H1 (cell line): Measurements from ENCODE around the gene GID4. TPM values are rescaled to one million over a fixed set of nuclear protein-coding genes. Genes with fewer than 3 reads are reported as not detected.

Experiments
- CBX5 ChIP-seq: fragments of 300-800, 300-1000 bp; sonication (generic); IDR thresholded peaks from 2 replicates; pipeline ENCODE4 v1.7.1; 2016; ENCODE audit warnings: antibody characterized with exemption, low read length, low read depth
- CTBP2 ChIP-seq: IDR thresholded peaks from 2 replicates; pipeline ENCODE4 v1.7.0; 2011; ENCODE audit warnings: borderline replicate concordance, mild to moderate bottlenecking, moderate library complexity, mixed read lengths, low read length; ENCODE audit not compliant: insufficient read depth, insufficient read length
- EGR1 ChIP-seq: IDR thresholded peaks from 2 replicates; pipeline ENCODE4 v1.6.1; 2011; ENCODE audit warnings: low read depth, low read length, borderline replicate concordance
- HDAC2 ChIP-seq, 2 experiments: fragments of 300-600 bp in 1 of 2; sonication (generic) in 1 of 2; IDR thresholded peaks; 2 replicates each; pipeline ENCODE4 v1.6.1; 2011 to 2012; ENCODE audit warnings: low read depth in 2 of 2, low read length in 2 of 2, mild to moderate bottlenecking in 2 of 2, moderate library complexity in 2 of 2, borderline replicate concordance in 1 of 2, inconsistent platforms in 1 of 2
- KDM1A ChIP-seq: fragments of 200-600, 300-600 bp; sonication (generic); IDR thresholded peaks from 2 replicates; pipeline ENCODE4 v1.7.1; 2016; ENCODE audit warnings: mild to moderate bottlenecking, low read length, borderline replicate concordance
- RAD21 ChIP-seq, 2 experiments: IDR thresholded peaks in 1 of 2; conservative IDR thresholded peaks in 1 of 2; 2 replicates each; pipeline ENCODE4 v1.6.1; 2011; ENCODE audit warnings: low read depth in 2 of 2, low read length in 2 of 2, improper control_type of control experiment in 1 of 2, inconsistent platforms in 1 of 2, mild to moderate bottlenecking in 1 of 2, moderate library complexity in 1 of 2
- YY1 ChIP-seq: IDR thresholded peaks from 2 replicates; pipeline ENCODE4 v1.6.1; 2011; ENCODE audit warnings: low read depth, mild to moderate bottlenecking, low read length
- polyA plus RNA-seq, 7 experiments: library from polyadenylated mRNA; depleted of rRNA in 3 of 7; stranded (reverse) in 5 of 7; unstranded in 2 of 7; fragments of >200 nt in 5 of 7; fragments of 200-250 nt in 2 of 7; gene quantifications; 1 replicate in 5 of 7; 2 replicates in 1 of 7; 4 replicates in 1 of 7; pipeline versions ENCODE4 v1.2.1 to v1.2.3, GENCODE V29; 2011 to 2013; ENCODE audit warnings: missing spikeins in 2 of 7, mixed read lengths in 2 of 7
- total RNA-seq: library from RNA; stranded (reverse); fragmentation: NEBNext Ultra II Directional; extraction: Animal tissue kit (Norgen Biotek cat#: 25700); gene quantifications from 2 replicates; pipeline ENCODE4 v1.2.1, GENCODE V29; 2021
- TF ChIP-seq, protein P1 (sequence below): fragments of 300-600 bp; sonication (generic); IDR thresholded peaks from 2 replicates; pipeline ENCODE4 v1.7.1; 2012; ENCODE audit warnings: low read length, moderate library complexity, mild to moderate bottlenecking, inconsistent platforms; ENCODE audit not compliant: insufficient replicate concordance

The GID4 gene
- total and polyA plus RNA-seq, 2 of the 8 experiments (the other 6 are each of a cell fraction or from before 2014, with no cell fraction given), result 5.6 to 15.0 TPM

DNA sequence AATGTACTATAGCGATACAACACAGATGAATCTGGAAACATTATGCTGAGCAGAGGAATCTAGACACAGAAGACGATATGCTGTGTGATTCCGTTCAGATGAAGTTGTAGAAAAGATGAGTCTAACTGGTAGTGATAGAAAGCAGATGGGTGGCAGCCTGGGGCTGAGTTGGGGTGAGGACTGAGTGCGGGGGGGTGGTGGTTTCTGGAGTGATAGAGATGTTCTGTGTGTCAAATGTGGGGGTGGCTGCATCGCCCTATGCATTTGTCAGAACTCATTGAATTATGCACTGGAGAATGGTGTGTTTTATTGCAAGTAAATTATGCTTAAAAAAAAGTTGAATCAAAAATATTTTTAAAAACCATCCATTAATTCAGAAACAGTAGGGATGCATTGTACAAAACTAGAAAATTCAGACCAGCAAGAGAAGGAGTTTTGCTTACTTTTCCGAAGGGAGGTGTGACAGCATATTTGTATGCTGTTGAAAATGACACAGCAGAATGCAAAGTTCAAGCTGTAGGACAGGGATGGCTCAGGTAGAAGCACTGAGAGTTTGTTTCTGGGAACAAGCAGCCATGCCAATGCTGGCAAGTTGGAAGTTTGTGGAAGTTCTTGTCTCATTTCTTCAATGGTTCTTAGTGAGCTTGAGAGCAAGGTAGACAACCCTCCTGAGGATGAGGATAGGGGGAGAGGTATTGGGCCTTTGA, 35.5 kb downstream of the GID4 start (continued):
- TF ChIP-seq, protein P1, sequence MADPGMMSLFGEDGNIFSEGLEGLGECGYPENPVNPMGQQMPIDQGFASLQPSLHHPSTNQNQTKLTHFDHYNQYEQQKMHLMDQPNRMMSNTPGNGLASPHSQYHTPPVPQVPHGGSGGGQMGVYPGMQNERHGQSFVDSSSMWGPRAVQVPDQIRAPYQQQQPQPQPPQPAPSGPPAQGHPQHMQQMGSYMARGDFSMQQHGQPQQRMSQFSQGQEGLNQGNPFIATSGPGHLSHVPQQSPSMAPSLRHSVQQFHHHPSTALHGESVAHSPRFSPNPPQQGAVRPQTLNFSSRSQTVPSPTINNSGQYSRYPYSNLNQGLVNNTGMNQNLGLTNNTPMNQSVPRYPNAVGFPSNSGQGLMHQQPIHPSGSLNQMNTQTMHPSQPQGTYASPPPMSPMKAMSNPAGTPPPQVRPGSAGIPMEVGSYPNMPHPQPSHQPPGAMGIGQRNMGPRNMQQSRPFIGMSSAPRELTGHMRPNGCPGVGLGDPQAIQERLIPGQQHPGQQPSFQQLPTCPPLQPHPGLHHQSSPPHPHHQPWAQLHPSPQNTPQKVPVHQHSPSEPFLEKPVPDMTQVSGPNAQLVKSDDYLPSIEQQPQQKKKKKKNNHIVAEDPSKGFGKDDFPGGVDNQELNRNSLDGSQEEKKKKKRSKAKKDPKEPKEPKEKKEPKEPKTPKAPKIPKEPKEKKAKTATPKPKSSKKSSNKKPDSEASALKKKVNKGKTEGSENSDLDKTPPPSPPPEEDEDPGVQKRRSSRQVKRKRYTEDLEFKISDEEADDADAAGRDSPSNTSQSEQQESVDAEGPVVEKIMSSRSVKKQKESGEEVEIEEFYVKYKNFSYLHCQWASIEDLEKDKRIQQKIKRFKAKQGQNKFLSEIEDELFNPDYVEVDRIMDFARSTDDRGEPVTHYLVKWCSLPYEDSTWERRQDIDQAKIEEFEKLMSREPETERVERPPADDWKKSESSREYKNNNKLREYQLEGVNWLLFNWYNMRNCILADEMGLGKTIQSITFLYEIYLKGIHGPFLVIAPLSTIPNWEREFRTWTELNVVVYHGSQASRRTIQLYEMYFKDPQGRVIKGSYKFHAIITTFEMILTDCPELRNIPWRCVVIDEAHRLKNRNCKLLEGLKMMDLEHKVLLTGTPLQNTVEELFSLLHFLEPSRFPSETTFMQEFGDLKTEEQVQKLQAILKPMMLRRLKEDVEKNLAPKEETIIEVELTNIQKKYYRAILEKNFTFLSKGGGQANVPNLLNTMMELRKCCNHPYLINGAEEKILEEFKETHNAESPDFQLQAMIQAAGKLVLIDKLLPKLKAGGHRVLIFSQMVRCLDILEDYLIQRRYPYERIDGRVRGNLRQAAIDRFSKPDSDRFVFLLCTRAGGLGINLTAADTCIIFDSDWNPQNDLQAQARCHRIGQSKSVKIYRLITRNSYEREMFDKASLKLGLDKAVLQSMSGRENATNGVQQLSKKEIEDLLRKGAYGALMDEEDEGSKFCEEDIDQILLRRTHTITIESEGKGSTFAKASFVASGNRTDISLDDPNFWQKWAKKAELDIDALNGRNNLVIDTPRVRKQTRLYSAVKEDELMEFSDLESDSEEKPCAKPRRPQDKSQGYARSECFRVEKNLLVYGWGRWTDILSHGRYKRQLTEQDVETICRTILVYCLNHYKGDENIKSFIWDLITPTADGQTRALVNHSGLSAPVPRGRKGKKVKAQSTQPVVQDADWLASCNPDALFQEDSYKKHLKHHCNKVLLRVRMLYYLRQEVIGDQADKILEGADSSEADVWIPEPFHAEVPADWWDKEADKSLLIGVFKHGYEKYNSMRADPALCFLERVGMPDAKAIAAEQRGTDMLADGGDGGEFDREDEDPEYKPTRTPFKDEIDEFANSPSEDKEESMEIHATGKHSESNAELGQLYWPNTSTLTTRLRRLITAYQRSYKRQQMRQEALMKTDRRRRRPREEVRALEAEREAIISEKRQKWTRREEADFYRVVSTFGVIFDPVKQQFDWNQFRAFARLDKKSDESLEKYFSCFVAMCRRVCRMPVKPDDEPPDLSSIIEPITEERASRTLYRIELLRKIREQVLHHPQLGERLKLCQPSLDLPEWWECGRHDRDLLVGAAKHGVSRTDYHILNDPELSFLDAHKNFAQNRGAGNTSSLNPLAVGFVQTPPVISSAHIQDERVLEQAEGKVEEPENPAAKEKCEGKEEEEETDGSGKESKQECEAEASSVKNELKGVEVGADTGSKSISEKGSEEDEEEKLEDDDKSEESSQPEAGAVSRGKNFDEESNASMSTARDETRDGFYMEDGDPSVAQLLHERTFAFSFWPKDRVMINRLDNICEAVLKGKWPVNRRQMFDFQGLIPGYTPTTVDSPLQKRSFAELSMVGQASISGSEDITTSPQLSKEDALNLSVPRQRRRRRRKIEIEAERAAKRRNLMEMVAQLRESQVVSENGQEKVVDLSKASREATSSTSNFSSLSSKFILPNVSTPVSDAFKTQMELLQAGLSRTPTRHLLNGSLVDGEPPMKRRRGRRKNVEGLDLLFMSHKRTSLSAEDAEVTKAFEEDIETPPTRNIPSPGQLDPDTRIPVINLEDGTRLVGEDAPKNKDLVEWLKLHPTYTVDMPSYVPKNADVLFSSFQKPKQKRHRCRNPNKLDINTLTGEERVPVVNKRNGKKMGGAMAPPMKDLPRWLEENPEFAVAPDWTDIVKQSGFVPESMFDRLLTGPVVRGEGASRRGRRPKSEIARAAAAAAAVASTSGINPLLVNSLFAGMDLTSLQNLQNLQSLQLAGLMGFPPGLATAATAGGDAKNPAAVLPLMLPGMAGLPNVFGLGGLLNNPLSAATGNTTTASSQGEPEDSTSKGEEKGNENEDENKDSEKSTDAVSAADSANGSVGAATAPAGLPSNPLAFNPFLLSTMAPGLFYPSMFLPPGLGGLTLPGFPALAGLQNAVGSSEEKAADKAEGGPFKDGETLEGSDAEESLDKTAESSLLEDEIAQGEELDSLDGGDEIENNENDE, result no peak
- TF ChIP-seq HDAC2 (IDR thresholded peaks at IDR 0.05; ENCODE audit: borderline replicate concordance in 1 of 2, low read depth in 2 of 2, low read length in 2 of 2) (no peak), CTBP2 (no peak), KDM1A (no peak), EGR1 (no peak), YY1 (no peak), RAD21 (IDR thresholded peaks at IDR 0.05 in 1 of 2, conservative IDR thresholded peaks at IDR 0.05 in 1 of 2; ENCODE audit: low read depth in 2 of 2, low read length in 2 of 2) (no peak), CBX5 (no peak)
